ENCODE results near the gene CD2BP2.
"Not testable (repeated sequence)": the region's sequence is repeated elsewhere in the genome, so short reads cannot be mapped to it uniquely, and the experiment has no call there.

The CD2BP2 gene

DNA sequence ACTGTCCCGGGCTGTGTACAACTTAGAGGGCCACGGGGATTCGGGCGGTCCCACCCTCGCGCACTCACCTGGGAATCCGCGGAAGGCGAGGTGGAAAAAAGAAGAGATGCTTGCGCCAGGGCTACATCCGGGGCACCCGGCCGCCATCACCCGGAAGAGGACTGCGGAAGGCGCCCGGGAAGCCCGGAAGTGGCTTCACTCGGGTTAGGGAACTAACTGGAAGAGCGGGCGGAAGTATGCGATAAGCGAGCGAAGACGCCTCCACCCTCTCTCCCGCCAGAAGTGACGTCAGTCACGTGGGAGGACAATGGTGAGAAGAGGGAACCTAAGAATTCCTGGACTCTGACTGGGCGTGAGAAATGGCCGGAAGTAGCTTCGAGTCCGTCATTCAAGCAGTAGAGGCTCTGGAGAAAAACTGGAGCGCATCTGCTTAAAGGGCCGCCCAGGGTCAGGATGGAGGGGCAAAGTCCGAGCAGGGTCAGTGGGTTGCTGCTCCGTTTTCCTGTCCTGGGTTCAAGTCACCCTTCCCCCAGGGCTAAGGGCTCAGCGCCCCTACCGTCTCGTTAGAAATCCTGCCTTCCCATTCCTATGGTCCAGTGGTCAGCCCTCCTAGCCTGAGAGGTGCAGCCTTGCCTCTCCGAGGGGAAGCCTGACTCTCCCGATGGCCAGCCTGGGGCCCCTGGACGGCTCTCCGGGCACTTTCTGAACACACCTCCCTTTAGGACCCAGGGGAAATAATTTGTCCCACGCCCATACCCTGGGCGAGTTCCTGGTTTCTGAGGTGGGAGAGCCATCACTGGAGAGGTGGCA lies at the start of gene CD2BP2:
Gene CD2BP2 (minus strand): TSS at position 165 of the 810 bp plus-strand sequence. CDS start 627 bp downstream, outside the sequence.
- DNase-seq (ENCODE audit: low read depth in 3 of 3), result peak; percentile 74 to 82 (median 76)

- no peak for DNase-seq (ENCODE audit: low read depth in 3 of 3)
Measured at GRCh38 chr16:30401768-30402425, 46.8 kb upstream of the CD2BP2 start.

GRCh38 chr16:30399435-30400186 lies 44.5 kb upstream of the CD2BP2 start:
- no peak for DNase-seq (ENCODE audit: low read depth in 3 of 3)

DNA sequence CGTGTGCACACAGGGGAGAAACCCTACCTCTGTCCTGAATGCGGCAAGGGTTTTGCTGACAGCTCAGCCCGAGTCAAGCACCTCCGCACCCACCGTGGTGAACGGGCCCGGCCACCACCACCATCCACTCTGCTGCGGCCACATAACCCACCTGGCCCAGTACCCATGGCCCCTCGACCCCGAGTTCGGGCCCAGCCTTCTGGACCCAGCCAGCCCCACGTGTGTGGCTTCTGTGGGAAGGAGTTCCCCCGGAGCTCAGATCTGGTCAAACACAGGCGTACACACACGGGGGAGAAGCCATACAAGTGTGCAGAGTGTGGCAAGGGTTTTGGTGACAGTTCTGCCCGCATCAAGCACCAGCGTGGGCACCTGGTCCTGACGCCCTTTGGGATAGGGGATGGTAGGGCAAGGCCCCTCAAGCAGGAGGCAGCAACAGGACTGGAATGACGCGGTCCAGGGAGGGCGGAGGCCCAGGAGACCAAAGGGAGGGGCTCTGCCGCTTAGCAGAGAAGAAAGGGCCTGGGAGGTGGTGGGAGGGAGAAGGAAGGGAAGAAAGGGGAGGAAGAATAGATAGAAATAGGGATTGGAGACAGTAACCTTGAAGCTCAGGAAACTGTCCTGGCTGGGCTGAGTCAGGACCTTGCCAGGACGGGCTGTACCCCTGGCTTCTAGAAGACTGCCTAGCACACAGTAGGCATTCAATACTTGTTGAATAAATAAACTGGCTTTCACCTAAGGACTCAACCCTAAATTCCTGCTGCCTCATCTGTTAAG lies 43.7 kb upstream of the CD2BP2 start:
- no peak for DNase-seq (ENCODE audit: low read depth in 3 of 3)

- no peak for DNase-seq (ENCODE audit: low read depth in 3 of 3)
Measured at GRCh38 chr16:30397776-30398660, 42.9 kb upstream of the CD2BP2 start.

GRCh38 chr16:30397056-30397455 lies 41.9 kb upstream of the CD2BP2 start:
- no peak for DNase-seq (ENCODE audit: low read depth in 3 of 3)

DNA sequence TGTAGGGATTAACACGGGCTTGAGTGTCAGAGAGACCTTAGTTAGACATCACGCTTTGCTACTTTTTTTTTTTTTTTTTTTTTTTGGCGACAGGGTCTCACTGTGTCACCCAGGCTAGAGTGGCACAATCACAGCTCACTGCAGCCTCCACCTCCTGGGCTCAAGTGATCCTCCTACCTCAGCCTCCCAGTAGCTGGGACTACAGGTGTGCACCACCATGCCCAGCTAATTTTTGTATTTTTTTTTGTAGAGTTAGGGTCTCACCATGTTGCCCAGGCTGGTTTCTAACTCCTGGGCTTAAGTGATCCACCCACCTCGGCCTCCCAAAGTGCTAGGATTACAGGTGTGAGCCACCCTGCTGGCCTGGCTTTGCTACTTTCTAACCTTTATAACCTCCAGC lies 41.5 kb upstream of the CD2BP2 start:
- not testable (repeated sequence) for DNase-seq (ENCODE audit: low read depth in 3 of 3)

GRCh38 chr16:30395992-30396585 lies 41.0 kb upstream of the CD2BP2 start:
- no peak for DNase-seq (ENCODE audit: low read depth in 3 of 3)

DNA sequence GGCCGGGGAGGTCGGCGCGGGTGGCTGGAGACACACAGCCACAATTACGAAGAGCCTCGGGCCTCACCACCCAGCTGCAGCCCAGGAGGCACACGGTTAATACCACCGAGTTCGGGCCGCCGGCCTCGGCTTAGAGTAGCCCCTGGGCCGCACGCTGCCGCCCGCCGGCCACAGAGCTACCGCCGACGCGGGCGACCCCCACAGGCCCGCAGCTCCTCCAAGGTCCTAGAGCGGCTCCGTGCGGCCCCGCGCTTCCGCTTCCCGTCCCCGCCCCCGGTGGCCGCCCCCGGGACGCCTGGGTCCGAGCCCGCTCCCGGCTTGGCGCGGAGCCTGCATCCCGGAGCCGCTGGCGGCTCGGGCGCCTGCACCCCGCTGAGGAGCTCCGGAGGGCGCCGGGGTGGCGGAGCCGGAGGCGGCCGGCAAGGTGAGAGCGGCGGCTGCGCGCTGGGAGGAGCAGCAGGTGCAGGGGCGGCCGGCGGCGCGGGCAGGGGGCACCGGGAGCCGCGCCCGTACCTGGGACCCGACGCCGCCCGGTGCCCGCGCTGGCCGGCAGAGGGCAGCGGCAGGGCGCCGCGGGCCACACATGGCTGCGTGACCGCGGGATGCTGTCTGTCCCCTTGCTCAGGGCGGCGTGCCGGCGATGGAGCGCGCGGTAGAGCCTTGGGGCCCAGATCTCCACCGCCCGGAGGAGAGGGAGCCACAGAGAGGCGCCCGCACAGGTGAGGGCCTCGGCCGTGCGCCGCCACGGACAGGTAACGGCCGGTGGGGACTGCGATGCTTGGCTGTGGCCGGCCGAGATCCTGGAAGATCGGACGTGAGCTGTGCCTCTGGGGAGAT lies 40.3 kb upstream of the CD2BP2 start, which contains the start of gene ZNF48:
Gene ZNF48 (plus strand): TSS at position 266 of the 837 bp plus-strand sequence. CDS start 375 bp downstream, at position 641.
- peak in 1 of 3 experiments; percentile 59 for DNase-seq (ENCODE audit: low read depth in 3 of 3)

DNA sequence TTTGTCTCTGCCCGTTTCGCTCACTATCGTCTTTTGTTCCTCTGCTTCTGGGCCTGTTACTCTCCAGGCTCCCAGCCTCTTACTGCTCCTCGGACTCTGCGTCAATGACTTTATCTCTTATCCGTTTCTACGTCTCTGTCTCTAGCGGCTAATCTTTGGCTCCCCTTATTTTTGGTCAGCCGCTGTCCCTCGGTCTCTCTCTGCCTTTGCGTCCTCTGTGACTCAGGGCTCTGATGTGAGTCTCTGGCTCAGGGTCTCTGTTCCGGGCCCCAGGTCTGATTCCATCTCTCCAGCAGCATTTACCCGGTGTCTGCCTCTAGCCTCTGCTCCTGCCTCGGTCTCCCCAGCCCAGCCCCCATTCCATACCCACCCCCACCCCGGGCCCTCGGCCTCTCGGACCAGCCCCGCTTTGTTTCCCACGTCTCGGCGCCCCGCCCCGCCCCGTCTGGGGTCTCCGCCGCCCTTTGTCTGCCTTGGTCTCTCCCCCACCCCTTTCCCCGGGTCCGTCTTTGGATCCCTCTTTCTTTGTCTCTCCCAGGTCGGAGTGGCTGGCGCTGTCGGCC lies 39.6 kb upstream of the CD2BP2 start:
- DNase-seq (ENCODE audit: low read depth in 3 of 3), result no peak

DNA sequence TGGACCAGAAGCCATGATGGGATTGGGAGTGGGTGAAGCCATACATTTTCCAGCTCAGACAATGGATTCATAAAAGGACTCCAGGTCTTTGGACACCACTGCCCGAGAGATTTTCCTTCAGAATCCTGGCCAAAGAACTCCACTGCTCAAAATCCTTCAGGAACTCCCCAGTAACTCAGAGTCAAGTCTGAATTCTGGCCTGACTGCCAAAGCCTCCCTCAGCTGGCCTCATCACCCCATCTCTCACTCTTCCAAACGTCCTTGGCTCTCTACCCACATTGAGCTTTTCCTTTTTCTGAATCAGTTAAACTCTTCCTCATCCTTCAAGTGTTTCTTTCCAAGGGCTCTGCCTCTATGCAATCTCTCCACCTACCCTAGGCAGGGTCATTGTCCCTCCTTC lies 28.4 kb upstream of the CD2BP2 start:
- no peak for DNase-seq (ENCODE audit: low read depth in 3 of 3)

GRCh38 chr16:30382111-30382881 lies 27.2 kb upstream of the CD2BP2 start, which contains the start of gene SEPTIN1:
TSS of gene SEPTIN1 (minus strand) at chr16:30382561. CDS start at chr16:30382542, 19 bp downstream.
- peak; percentile 50 to 63 (median 51) for DNase-seq (ENCODE audit: low read depth in 3 of 3)

GRCh38 chr16:30381291-30382041 lies 26.4 kb upstream of the CD2BP2 start:
- no peak for DNase-seq (ENCODE audit: low read depth in 3 of 3)

GRCh38 chr16:30380803-30381208 lies 25.7 kb upstream of the CD2BP2 start:
- DNase-seq (ENCODE audit: low read depth in 3 of 3), result no peak

GRCh38 chr16:30380072-30380802 lies 25.1 kb upstream of the CD2BP2 start:
- no peak for DNase-seq (ENCODE audit: low read depth in 3 of 3)

DNA sequence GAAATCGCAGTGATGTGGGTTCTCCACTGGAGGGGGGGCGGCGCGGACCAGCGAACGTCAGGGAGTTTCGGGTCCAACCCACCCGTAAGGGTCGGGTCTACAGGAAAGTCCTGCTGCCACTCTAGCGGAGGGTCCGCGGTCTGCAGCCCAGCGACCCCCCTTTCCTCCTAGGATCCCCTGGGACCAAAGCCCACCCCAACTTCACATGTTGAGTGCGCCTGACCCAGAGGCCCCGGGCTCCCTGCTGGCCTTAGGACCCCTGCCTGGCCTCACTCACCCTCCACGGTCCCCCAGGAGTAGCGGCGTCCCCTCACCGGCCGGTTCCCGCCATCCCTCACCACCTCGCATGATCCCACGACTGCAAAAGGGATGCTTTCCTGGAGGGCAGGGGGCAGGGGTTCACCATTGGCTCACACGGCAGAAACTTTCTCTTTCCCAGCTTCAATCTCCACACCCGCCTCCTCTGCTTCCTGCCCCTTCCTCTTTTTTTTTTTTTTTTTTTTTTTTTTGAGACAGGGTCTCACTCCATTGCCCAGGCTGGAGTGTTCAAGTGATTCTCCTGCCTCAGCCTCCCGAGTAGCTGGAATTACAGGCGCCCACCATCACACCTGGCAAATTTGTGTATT lies 24.2 kb upstream of the CD2BP2 start:
- DNase-seq (ENCODE audit: low read depth in 3 of 3), result no peak
